GM18907 (cell line): ENCODE results near the gene EFNA5.
"Not testable (repeated sequence)": the region's sequence is repeated elsewhere in the genome, so short reads cannot be mapped to it uniquely, and the experiment has no call there.

Experiments
- ATAC-seq: cut with Tn5 transposase; IDR thresholded peaks from one replicate; pipeline ENCODE4 v1.9.1; 2021; ENCODE audit warnings: mild to moderate bottlenecking, moderate library complexity; ENCODE audit not compliant: unreplicated experiment

EFNA5 gene

DNA sequence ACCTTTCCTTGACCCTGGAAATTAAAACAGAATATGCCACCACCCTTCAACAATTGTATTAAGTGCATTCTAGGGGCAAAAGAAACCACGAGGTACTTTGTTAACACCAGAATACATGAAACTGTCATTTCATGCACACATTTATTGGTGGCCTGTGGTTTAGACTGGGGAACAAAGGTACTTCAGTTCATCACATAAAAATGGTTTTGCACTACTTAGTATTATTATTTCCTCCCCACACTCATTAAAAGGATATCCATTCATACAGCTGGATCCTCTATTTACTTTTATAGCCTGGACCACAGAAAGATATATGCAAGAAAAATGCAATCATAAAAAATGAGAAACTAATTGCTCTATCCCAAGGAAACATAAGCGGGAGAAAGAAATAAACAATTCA, 230.9 kb downstream of the EFNA5 start:
- ATAC-seq: no peak

DNA sequence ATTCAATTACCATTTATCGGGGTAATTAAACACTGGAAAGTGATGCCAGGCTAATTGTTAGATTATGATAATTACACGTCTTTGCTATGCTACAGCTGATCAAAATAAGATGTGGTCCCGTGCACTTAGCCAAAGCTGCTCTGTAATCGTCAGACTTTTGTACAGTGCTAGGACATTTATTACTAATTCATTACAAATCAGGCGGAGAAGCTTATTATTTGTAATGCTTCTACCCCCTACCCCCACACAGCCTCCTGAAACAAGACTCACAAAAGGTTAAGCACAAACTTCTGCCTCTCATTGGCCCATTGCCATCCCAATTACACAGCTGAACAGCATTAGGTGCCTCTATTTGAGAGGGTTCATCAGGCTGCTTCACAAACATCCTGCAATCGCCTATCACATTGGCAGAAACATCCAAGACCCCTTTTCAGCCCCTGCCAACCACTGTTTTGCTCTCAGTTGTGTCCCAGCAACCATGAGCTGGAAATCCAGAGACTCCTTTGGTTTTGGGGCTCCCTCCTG, 232.7 kb downstream of the EFNA5 start:
- no peak for ATAC-seq

DNA sequence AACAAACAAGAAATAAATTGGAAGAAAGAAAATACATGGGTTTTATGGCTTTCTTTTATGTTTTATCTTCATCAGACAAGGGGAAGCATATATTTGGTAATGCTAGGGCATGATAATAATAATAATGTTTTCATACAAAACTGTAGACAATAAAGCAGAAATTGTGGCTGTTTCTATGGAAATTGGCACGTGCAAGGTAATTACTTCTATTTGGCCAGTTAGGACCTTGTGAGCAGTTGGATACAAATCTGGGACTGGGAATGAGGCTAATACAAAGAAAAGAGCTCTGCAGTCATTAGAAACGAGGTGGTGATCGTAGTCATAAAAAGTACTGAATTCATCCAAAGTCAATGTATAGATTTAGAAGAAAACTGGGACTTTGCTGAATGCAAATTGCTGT, 233.6 kb downstream of the EFNA5 start:
- ATAC-seq: no peak

DNA sequence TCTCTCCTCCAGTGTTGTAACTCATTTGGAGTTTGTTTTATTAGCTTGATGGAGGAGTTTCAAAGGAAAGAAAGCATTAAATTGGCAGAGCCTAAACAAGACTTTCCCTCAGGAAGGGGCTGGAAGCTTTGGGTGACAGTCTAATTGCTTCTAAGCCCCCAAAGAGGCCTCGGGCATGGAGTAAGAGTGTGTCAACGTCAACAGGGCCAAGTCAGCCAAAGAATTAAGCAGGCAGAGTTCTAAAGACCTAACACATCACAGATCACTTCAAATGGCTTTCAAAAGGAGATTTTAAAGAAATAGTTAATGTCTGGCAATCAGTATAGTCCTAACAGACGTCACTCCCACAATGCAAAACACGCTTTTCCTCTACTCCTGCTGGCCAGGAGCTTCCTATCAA, 234.5 kb downstream of the EFNA5 start:
- no peak for ATAC-seq

DNA sequence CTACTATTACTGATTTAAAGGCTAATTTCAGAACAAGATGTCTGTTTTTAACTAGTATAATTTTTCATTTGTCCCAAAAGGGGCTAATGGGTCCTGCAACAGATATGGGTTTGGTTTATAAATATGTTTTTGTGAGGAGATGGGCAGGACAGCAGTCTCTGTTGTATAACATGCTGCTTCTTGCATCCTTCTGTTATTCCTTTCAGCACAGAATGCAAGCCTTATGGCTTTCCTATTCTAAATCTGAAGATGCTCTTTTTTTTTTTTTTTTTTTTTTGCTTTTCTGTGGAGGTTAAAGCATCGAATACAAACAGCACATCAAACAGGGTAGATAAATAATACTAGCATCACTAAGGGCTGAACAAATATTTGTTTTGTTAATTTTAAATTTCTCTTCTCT, 235.7 kb downstream of the EFNA5 start:
- no peak for ATAC-seq

DNA sequence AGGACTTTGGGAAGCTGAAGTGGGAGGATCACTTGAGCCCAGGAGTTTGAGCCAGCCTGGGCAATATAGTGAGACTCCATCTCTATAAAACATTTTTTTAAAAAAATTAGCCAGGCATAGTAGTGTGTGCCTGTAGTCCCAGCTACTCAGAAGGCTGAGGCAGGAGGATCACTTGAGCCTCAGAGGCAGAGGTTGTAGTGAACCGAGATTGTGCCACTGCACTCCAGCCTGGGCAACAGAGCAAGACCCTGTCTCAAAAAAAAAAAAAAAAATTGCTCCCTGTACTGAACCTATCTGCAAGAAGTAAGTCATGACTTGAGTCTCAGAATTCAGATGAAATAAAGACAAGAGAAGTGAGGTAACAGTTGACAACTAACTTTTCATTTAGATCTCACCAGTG, 237.1 kb downstream of the EFNA5 start:
- not testable (repeated sequence) for ATAC-seq

DNA sequence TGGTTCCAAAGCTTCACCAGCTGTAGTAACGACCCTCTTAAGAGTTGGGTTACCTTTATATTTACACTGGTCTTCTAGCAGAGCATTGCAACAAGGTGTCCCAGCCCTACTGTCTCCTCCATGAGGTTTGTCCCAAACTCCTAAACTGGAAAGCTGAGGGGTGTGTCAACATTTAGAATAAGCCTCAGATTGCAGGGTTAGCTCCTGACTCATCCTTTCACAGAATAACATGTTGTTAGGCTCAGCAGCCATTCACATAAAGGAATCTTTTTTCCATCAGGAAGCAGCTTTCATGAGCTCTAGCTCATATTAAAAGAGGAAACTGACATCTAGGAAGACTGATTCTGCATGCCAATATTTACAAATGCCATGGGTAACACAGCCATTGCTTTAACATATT, 238.7 kb downstream of the EFNA5 start:
- no peak for ATAC-seq

DNA sequence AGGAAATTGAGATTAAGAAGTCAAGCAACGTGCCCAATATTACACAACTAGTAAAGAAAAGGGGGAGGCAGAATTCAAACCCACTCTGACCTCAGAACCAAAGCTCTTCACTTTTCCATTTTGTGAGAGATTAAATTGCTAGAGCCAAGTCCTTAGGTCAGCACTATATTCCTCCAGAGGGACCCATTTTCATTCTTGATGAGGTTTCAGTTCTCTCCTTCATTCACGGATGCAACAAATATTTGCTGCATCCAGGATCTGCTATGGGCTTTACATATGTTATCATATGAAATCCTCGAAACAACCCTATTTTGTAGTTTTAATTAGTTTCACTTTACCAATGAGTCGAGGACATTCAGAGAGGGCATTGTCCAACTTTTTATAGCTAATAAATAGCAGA, 239.2 kb downstream of the EFNA5 start:
- no peak for ATAC-seq

DNA sequence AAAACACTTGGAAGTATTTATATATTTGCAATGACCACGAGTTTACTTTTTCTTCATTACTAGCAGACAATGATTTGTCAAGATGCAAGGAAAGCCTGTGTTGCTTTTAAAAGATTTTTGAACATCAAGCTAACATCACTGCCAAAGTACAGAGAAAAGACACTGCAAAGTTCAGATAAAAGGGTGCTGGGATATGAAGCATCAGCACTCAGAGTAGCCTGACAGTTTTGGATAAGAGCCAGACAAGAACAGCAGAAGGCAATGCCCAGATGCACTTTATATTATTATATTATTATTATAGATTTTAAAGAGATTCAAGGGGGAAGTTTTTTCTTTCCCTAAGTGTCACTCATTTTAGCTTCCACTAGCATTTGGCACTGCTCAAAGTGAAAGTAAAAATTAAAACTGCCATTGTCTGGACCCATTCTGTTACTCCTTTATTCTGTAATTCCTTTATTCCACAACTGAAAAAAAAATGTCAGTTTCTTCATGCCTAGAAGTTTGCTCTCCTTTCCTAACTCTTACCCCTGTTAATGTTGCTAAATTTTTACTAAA, 240.6 kb downstream of the EFNA5 start:
- ATAC-seq: no peak

DNA sequence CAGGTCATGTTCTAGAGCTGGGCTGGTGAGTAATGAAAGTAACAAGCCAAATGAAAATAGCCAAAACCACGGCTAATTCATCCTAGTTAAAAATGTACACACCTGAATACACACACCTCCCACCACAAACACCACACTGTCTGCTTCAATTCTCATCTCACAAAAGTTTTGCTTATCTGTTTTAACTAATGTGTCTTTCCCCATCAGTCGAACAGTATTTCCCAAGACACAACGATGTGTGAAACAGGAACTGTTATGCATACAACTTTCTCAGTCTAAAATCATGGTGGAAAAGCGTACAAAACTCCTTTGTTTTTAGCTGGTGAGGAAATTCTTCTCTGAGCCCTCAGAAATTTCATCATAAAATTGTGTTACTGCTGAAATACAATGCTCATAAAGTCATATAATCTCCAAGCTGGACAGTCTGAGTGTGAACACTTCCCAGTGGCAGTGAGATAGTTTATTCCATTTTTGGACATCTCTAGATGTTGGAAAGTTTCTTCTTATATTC, 242.4 kb downstream of the EFNA5 start:
- ATAC-seq: peak; percentile 71

DNA sequence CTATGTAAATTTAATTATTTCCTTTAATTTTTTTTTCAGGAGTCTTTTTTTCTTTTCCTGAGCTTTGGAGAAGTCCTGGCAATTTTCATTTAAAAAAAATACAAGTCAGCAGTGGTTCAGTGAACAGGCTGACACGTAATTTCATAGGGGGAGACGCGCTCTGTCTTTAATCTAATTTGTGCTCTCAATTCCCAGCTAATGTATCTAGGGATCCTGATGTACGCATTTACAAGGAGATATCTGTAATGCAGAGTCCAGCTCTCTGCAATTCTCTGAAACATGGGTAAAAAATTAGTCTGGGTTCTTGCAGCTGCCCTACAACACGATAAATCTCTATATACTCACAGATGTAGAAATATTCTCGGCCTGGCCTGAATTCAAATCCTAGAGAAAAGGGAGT, 243.9 kb downstream of the EFNA5 start:
- ATAC-seq: no peak

DNA sequence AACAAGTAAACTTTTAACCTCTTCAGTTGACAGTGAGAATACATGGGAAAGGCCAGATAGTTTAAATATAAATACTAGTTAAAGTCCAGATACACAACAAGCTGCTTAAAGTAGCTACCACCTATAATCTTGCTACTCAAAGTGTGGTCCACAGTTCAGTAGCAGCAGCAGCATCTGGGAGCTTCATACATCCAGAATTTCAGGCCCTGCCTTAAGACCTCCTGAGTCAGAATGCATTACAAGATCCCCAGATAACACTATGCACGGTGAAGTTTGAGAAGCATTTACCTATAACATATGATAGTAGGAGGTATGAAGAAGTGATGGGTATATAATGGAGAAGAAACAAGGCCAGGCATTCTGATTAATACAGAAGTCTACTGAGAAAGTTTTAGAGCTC, 244.5 kb downstream of the EFNA5 start:
- ATAC-seq: no peak

DNA sequence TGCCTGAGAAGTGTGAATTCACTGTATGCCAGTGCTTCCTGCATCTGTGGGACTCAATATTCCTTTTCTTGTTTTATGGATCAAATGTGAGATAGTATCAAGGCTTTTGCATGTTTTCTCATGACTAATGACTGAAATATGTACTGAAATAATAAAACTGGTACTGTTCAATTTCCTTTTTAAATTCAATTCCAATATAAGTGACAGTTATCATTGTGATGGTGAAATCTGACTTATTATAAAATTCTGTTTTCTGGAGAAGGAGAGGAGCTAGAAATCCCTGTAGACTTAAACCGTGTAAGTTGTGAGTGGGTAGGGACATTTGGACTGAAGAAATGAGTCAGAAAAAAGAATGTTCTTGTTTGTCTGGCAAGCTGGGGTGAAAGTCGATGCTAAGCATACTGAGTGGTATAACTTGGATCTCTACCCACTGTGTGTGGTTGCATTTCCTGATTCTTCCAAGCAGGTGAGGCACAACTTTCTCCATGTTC, 245.2 kb downstream of the EFNA5 start:
- ATAC-seq: no peak

DNA sequence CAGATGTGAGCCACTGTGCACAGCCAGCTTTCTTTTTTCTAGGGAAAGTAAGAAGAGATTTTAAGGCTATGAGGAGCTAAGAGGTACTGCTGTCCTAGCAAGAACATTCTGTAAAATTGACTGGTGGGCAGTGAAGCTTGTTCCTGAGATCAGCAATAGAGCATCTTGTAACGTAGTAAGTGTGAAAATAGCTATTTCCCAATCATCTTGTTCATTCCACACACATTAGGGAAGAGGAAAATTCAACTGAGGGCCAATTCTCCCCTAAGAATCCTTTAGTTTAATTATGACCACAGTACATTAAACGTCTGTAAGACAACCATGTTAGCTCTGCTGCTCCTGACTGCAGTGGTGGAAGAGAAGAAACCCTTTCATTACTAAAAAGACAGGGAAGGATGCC, 246.2 kb downstream of the EFNA5 start:
- ATAC-seq: no peak

DNA sequence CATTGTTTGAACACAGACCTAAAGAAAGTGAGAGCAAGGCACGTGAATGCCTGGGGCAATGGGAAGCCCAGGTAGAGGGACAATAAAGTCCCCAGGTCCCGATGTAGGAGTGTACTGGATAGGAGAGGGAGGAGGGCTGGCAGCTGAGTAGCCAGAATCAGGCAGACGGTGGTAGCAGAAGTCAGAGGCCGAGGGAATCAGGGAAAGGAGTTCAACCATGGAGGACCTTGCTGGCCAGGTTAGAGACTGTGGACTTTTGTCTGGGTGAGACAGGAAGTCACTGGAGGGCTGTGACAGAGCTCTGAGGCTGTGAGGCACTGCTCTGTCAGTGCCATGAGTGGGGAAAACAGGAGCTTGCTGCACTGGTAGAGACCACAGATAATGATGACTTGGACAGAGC, 248.2 kb downstream of the EFNA5 start:
- ATAC-seq: no peak

DNA sequence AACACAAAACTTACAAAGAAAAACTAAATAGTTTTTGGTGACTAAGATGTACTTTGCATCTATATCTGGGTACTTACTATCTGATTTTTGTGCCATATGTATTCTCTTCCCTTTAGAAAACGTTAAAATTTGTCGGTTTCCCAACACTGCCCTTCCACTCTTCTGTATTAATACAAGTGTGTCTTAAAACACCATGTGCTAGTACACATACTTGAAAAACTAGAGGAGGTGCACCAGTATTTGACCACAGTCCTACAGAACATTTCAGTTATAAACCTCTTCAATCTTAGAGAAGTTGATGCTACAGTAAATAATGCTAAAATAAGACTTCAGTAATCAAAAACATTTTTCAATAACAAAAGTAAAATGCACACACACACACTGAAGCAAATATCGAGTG, 251.2 kb downstream of the EFNA5 start:
- ATAC-seq: no peak

DNA sequence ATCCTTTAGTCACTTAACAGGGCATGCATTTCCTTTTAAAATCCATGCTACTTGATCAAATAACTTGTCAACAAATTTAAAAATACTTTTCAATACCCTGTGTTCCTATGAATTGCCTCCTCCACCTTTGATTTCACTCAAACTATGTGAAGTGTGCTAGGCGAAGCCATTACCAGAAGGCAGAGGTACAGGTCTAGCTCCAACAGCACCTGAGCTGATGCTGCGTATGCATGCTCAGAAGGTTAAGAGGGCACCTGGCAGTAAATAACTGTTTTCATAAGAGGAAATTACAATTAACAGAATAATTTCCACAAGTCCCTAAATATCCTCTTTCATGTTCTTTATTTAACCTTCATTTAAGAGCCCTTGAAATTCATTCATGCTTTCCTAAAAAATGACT, 251.8 kb downstream of the EFNA5 start:
- no peak for ATAC-seq

DNA sequence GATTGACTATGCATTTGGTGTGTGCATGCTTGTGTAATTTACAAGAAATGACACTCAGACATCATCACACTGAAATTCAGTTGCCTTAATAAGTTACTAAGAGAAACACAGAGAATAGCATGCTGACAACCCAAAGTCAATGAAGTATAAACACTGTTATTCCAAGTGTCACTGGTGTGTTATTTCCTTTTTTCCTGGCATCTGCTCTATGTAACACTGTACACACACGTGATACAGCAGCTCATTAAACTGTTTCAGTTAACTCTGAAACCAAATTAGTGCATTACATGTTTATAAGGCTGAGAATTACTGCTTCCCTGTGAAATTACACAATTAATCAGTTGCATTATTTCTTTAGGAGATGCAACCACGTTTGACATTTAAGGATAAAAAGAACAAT, 252.7 kb downstream of the EFNA5 start:
- ATAC-seq: no peak

DNA sequence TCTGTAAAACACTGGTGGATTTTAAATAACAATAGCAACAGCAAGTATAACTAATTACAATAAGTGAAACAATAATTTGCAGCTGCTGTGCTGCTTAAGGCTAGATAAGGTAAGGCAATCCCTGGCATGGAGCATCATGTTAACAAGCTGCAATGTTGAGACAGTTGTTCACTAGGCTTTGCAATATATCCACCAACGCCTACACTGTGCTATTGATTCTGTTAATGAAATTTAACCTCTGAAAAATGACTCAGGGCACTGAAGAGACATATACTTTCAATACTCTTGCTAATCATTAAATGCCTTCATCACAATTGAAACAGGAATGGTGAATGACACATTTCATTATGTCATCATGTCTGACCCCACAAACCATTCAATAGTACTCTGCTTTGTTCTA, 255.0 kb downstream of the EFNA5 start:
- ATAC-seq: no peak

DNA sequence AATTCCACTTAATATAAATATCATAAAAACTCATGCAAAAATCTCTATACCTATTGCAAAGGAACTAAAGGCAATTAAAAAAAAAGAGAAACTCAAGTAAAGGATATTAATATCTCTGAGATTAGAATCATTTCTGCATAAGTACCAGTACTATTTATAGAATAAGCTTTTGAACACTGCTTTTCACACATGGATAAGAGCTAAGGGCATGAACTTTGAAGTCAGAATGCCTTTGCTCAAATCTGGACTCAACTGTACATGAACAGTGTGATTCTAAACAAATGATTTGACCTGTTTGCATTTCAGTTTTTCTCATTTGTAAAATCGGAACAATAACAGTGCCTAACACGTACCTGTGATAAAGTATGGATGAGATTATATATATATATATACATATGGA, 255.9 kb downstream of the EFNA5 start:
- no peak for ATAC-seq

DNA sequence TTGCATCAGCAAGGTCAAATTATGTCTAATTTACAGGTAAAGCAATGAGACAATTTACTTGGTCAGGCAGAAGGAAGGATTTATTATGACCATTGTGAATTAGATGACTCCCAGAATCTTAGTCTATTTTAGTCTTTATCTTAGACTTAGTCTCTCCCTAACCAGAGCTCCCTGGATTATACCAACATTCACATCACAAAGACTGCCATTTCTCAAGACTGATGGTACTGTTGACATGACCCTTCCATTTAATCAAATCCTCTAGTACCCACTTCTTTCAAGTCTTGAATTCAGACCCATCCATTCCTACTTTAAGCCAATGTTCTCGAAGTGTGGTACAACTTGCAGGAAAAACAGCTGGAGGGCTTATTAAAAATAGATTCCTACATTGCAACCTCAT, 257.0 kb downstream of the EFNA5 start:
- ATAC-seq: no peak

DNA sequence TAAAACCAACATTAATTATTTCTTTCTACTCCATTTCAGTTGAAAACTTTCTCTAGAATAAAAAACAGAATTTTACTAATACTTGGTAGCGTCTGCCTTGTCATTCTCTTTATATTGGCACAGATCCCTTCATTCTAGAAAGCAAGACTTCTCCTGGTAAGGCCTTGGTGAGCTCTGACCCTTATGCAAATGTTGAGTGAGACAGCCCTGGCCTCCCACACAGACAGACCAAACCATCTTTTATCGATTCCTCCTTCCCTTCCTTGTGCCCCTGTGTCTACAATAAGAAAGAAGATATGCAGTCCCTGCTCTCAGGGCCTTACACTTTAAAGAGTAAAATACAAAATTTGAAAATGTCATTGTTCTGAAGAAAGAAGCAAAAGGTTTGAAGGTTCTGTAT, 262.2 kb downstream of the EFNA5 start:
- no peak for ATAC-seq

DNA sequence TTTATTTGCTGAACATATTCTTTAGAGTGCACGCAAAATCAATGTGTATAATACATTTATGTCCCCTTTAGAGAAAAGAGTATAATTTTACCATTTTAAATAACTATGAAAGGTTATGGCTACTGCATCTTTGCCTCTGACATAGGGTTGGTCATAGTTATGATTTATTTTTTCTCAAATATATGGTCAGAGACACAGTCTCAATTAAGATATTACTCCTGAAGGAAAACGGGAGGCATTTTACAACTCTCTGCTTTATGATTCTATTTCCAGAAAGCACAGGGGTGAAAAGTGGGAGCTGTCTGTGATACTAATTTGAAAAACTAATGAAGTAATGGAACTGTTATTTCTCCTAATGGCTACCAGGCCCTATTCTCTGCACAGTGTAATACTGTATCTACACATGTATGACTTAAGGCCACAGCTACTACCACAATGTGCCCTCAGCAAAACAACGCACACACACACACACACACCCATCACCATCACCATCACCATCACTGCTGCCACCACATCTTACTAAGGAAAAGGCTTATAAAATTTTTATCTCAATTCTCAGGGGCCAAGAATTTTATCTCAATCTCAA, 262.9 kb downstream of the EFNA5 start:
- no peak for ATAC-seq
